GM12873 (cell line): Measurements from ENCODE around the gene ZBP1.

Experiments
- CTCF ChIP-seq: IDR thresholded peaks from 2 replicates; pipeline ENCODE4 v1.5.1; 2012; ENCODE audit warnings: low read depth, mild to moderate bottlenecking, moderate library complexity, low read length, control low read depth; ENCODE audit not compliant: insufficient read depth; ENCODE audit errors: missing control alignments

Gene ZBP1

GRCh38 chr20:57566803-57567459, 53.3 kb downstream of the ZBP1 start:
- no peak for TF ChIP-seq CTCF

- TF ChIP-seq CTCF: no peak
Measured at GRCh38 chr20:57566399-57566798, 53.8 kb downstream of the ZBP1 start.

GRCh38 chr20:57564951-57565642, 55.1 kb downstream of the ZBP1 start:
- TF ChIP-seq CTCF: no peak

GRCh38 chr20:57564180-57564802, 55.9 kb downstream of the ZBP1 start:
- TF ChIP-seq CTCF: no peak

- TF ChIP-seq CTCF: no peak
Measured at GRCh38 chr20:57563522-57563921, 56.7 kb downstream of the ZBP1 start.

GRCh38 chr20:57562541-57563465, 57.4 kb downstream of the ZBP1 start:
- TF ChIP-seq CTCF: no peak
